HG02763 (cell line): ENCODE results near the gene PIK3CA.
"Not testable (repeated sequence)": the region's sequence is repeated elsewhere in the genome, so short reads cannot be mapped to it uniquely, and the experiment has no call there.

Experiments
- ATAC-seq: cut with Tn5 transposase; IDR thresholded peaks from one replicate; pipeline ENCODE4 v1.9.1; 2021; ENCODE audit warnings: mild to moderate bottlenecking, moderate library complexity; ENCODE audit not compliant: unreplicated experiment

PIK3CA gene

DNA sequence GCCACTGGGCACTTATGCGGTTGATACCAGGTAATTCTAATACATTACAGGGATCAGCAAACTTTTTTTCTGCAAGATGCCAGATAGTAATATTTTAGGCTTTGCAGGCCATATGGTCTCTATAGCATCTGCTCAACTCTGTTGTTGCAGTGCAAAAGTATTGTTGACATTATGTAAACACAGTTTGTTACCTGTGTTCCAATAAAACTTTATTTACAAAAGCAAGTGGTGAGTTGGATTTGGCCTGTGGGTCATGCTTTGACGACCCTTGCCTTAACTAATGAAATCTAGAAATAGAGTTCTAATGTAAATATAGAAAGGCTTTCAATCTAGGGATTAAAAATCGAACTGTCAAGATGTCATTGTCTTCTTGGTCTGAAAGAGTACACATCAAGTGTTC lies 44.4 kb downstream of the PIK3CA start:
- ATAC-seq: no peak

DNA sequence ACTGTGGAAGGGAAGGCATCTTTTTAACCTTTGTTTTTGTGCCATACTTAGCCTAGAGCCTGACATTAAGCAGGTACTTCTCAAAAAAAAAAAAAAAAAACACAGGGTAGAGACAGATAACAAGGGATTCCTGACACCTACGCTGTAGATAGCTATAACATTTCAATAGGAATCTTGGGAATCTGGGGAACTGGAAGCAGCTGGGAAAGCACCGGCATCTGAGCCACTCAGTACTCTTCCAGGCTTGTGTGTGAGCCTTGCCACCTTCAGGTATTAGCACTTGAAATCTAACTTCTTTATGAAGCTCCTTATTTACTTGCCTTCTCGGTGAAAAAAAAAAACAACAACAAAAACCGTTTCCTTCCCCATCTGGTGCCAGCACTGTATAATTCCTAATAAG lies 46.8 kb downstream of the PIK3CA start:
- no peak for ATAC-seq

DNA sequence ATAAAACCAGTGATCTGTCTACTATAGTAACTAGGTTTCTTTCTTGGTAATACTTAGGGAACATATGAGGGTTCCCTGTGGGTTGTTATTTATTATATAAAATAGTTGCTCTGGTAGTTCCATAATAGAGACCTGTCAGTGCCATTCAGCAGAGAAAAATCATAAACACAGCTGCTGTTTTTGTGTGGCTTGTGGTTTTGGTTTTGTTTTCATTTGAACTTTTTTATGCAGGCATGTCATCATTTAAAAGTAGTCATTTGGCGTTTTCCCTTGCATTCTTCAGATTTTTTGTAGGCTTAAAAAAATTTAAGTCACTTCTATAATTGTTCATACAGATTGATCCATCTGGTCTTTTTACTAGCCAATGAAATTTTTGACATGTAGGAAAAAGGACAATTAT lies 47.9 kb downstream of the PIK3CA start:
- peak; percentile 87 for ATAC-seq

DNA sequence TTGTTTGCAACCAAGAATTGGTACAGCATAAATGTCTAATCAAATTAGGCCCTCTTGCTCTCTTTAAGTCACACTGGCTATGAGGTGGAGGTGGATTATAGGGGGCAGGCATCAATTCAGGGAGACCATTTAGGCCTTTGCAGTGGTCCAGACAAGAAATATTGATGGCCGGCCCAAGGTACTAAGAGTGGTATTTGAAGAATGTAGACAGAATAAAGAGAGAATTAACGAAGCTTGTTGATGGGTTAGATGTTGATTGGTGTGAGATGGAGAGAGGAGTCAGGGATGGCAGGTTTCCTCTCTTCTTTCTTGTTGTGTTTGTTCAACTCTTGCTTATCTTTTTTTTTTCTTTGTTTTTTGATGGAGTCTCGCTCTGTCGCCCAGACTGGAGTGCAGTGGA lies 48.5 kb downstream of the PIK3CA start:
- ATAC-seq: no peak

DNA sequence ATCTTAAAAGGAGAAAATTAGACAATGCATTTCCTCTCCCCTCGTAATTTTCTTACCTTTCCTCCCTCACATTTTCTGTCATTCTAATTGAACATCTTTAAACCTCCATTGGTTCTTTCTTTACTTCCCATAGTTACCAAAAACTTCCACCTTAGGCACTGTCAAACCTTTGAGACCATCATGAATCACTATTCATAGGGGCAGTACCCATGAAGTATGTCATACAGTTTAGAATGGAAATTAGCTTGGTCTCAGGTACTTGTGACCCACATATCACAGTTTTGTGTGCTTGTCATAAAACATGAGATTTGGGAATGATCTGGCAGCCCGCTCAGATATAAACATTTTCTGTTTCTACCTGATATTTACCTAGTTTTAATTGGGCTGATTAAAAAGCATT lies 52.6 kb downstream of the PIK3CA start:
- no peak for ATAC-seq

DNA sequence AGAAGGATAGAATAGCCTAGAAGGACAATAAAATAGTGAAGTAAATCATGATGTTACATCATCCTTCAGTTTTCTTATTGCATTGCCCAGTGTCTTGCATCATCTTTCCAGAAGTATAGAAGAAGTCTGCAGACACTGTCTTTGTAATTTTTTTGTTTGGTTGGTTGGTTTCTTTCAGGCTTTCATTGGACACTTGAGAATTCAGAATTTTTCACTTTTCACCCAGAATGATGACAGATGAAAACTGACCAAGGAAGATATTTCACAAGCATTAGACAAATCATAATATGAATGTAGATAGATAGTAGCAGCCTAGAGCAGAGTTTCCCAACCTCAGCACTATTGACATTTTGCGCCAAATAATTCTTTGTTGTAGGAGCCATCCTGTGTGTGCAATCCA lies 67.4 kb downstream of the PIK3CA start:
- ATAC-seq: not testable (repeated sequence)

DNA sequence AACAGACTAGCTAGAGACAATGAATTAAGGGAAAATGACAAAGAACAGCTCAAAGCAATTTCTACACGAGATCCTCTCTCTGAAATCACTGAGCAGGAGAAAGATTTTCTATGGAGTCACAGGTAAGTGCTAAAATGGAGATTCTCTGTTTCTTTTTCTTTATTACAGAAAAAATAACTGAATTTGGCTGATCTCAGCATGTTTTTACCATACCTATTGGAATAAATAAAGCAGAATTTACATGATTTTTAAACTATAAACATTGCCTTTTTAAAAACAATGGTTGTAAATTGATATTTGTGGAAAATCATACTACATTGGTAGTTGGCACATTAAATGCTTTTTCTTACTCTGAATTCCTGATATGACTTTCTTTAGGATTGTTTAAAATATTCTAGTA lies 70.1 kb downstream of the PIK3CA start:
- ATAC-seq: not testable (repeated sequence)

DNA sequence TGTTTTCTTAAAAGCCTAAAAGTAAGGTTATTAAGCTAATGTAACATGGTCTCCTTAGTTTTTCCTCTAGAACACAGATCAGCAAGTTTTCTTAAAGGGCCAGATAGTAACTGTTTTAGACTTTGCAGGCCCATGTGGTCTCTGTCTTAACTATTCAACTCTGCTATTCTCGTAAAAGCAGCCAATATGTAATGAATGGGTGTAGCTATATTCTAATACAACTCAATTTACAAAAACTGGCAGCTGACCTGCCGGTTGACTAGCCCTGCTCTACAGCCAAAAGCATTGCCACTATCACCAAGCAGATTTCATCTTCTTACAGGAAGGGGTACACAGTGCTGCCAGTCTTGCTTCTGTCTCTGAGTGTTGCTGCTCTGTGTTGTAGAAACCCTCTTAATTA lies 75.4 kb downstream of the PIK3CA start:
- no peak for ATAC-seq

DNA sequence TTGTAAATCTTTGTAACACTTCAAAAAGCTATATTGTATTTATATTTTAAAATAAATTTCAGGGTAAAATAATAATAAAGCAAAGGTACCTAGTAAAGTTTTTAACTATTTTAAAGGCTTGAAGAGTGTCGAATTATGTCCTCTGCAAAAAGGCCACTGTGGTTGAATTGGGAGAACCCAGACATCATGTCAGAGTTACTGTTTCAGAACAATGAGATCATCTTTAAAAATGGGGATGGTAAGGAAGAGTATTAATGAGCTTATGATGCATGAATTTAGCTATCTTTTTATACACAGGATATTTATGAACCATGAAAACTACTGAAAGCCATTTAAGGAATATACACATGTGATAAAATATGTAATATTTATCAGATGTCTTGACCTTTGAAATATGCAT lies 76.4 kb downstream of the PIK3CA start:
- no peak for ATAC-seq

DNA sequence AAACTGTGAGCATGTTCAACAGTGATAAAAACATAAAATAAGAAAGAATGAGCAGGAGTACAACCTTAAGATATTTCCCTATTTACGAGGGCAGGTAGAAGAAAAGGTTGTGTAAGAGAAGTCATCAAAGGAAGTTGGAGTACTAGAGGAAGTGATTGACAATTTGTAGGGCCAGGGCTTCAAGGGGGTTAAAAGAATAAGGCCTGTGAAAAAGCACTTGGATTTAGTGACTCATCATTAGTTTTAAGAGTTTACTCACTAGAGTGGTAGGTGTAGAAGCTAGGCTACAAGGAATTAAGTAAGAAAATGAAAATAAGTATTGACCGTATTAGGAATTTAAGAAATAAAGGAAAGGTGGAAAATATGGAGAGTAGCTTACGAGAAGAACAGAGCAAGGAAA lies 79.2 kb downstream of the PIK3CA start:
- ATAC-seq: no peak

DNA sequence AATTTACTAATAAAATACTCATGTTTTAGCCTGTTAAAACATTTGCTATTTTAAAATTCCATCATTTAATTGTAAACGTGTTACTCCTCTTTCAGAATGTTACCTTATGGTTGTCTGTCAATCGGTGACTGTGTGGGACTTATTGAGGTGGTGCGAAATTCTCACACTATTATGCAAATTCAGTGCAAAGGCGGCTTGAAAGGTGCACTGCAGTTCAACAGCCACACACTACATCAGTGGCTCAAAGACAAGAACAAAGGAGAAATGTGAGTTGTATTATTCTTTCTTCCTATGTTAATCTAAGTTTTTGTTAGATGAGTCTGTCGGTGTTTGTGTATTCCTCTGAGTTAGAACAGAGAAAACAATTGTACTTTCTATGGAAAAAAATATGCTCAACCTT lies 81.0 kb downstream of the PIK3CA start:
- no peak for ATAC-seq

DNA sequence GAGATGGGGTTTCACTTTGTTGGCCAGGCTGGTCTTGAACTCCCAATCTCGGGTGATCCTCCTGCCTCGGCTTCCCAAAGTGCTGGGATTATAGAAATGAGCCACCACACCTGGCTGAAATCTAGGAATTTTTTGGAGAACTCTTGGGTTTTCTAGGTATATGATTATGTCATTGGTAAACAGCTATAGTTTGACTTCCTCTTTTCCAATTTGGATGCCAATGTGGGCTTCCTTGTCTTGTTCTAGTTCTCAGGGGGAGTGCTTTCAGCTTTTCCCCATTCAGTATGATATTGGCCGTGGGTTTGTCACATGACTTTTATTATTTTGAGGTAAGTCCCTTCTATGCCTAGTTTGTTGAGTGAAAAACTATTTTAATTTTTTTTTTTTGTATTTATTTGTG lies 84.9 kb downstream of the PIK3CA start:
- no peak for ATAC-seq

DNA sequence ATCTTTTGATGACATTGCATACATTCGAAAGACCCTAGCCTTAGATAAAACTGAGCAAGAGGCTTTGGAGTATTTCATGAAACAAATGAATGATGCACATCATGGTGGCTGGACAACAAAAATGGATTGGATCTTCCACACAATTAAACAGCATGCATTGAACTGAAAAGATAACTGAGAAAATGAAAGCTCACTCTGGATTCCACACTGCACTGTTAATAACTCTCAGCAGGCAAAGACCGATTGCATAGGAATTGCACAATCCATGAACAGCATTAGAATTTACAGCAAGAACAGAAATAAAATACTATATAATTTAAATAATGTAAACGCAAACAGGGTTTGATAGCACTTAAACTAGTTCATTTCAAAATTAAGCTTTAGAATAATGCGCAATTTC lies 86.0 kb downstream of the PIK3CA start:
- ATAC-seq: no peak

DNA sequence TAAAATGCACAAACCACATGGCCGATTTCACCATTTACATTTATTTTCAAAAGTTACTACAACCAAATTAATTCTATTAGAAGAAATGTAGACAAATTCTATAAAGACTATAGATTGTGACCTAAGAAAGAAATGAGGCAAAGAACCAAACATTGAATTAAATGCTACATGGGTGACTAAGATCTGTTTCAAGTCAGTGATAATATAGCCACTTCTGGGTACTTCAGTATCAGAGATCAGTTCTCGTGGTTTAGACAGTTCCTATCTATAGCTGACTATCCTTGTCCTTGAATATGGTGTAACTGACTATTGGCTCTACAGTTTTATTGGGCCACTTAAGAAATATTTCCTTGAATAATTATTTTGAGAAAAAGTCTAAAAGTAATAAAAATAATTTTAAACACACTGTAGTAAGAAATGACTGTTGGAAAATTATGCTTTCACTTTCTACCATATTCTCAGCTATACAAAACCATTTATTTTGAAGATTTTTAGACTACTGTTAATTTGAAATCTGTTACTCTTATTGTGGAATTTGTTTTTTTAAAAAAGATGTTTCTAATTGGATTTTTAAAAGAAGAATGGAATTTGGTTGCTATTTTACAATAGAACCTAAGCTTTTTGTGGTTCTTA lies 88.6 kb downstream of the PIK3CA start:
- ATAC-seq: peak; percentile 63

DNA sequence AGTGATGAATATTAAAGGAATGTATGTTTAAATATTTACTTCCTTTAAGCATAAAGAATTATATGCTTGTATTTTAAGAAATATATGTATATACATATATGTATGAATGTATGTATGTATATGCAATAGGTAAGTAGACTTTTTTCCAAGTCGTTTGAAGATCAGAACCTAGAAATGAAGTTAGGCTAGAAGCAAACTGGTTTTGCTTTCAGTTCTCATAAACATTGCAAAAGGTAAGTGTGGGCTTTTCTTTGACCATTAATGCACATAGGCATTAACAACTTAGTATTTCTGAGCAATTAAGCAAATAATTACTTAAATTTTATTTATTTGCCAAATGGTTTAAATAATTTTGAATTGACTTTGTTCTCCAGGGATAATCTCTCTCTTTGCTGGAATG lies 92.1 kb downstream of the PIK3CA start:
- ATAC-seq: not testable (repeated sequence)

DNA sequence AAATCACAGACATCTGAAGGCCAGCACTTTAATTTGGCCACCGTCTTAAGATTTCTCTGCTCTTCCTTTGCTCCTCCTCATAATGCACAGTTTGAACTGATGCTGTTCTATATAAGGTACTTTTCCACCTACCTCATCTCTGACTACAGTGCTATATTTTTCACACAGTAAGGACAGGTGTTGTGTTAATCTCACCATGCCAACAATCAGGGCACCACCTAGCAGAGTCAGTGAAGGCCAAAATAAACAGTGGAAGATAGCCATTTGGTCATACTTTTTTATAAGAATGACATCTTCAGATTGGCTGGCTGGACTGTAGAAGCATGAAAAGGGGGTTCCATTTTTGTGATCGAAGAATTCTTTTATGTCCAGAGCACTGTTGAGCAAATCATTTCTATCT lies 94.7 kb downstream of the PIK3CA start:
- not testable (repeated sequence) for ATAC-seq

DNA sequence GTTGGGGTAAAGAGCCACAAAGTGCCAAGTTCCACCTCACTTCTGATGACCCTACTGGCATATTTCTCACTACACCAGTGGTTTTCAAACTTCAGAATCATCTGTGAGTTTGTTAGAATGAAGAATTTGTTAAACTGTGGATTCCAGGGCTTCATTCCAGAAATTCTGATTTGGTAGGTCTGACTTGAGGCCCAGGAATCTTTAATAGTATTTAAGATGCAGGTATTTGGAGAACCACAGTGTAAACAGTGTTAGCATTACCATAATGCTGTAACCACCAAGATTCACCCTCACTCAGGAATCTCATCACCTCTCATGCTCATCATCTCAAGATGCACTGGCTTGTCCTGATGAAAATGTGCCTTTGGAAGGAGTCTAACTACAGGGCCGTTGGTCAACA lies 96.7 kb downstream of the PIK3CA start:
- ATAC-seq: no peak

DNA sequence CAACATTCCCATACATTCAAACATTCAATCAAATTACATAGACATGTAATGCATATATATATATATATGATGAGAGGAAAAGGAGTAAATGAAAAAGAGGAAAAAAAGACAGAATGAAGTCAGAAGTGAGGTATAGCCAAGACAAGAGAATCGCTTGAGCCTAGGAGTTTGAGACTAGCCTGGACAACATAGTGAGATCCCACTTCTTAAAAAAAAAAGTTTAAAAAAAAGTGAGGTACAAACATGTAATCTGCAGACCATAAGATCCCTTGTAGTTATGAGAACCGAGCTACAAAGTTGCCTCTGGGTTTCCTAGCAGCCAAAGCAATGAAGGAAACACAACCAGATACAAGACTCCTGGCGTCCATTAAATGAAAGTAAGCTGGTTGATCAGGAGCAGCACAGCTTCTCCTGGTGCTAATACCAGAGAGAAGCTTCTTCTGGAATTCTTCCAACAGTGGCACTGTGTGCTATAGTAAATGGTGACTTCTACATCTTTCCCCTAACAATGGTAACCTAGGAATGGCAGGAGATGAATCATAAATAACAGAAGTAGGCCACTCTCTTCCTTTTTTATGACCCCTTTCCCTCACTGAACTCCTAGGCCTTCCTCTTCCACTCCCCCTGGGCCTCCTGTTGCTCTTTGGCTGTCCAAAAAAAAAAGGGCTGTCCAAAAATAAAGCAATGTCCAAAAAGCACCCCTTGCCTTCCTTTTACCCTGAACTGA lies 99.3 kb downstream of the PIK3CA start:
- no peak for ATAC-seq

DNA sequence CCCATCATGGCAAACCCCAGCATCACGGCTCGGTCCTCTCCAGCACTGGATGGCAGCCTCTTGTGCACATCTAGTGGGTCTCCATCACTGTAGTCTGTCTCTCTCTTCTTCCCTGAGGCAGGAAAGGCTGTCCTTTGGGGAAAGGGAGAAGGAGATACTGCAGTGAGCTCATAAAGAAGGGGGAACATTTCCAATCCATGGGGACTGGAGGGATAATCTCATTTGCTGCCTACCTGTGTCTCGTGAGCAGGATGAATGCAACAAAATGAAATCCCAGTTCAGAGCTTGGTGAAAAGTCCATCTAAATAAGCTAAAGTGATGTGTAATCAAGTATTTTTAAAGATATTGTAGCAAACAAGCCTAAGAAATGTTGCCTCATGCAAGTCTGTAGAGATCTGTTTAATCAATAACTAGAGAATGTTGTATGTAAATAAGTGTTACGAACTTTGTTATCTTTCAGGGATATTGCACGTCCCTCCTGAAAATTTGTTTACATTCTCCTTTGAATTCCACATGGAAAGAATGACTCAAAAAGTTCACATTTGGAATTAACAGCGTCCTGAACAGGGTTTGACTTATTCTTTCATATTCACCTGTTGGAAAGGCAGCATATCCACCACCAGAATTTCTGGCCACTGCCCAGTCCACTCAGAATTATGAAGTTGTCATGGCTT lies 102.8 kb downstream of the PIK3CA start, which contains the start of gene KCNMB3:
Gene KCNMB3, minus strand, starts transcription at position 312 of the 674 bp plus-strand sequence. Its CDS starts 124 bp downstream, at position 188.
- ATAC-seq: no peak

DNA sequence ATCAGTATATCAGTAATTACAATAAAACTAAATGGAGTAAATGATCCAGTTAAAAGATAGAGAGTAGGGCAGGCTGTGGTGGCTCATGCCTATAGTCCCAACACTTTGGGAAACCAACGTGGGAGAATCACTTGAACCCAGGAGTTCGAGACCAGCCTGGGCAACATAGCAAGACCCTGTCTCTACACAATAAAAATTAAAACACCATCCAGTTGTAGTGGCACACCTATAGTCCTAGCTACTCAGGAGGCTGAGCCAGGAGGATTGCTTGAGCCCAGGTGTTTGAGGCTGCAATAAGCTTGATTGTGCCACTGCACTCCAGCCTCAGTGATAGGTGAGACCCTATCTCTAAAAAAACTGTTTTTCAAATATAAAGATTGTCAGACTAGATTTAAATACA lies 108.7 kb downstream of the PIK3CA start:
- ATAC-seq: no peak

DNA sequence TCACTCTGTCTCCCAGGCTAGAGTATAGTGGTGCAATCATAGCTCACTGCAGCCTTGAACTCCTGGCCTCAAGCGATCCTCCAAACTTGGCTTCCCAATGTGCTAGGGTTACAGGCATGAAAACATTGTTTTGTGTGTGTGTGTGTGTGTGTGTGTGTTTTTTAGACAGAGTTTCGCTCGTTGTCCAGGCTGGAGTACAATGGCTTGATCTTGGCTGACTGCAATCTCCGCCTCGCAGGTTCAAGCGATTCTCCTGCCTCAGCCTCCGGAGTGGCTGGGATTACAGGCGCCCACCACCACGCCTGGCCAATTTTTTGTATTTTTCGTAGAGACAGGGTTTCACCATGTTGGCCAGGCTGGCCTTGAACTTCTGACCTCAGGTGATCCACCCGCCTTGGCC lies 109.6 kb downstream of the PIK3CA start:
- ATAC-seq: not testable (repeated sequence)

DNA sequence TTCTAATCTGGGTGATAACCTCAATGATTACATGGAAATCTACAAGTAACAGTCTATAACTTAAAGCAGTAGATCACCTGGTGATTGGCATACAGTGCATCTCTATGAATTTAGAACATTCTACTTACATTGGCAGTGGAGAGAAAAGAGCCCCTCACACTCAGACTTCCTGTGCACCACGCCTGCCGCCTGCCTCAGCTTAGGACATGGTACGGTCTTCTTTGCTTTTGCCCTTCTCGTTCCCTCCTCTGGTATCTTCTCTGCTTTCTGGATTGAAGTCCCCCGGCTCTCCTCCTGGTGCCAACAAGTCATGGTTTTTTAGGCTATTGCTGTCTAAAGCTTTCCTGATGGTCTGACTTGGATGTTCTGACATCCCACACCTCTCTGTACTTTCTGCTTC lies 110.7 kb downstream of the PIK3CA start:
- ATAC-seq: no peak
